ENCODE measurements around the gene SHC3. TPM values are rescaled to one million over a fixed set of nuclear protein-coding genes. Genes with fewer than 3 reads are reported as not detected.

Gene SHC3
- total and polyA plus RNA-seq, 2 donors (not counting 3 experiments of a cell fraction or from before 2014, with no cell fraction given), result 1.0 to 2.0 TPM

- CTCF ChIA-PET, result no interaction called here
- no TSS peak for BruUV-seq (replicated peaks)
- no peak for TF ChIP-seq MAX (IDR thresholded peaks at IDR 0.05; ENCODE audit: insufficient read depth, insufficient read length)
- no peak for TF ChIP-seq POLR2AphosphoS5 (IDR thresholded peaks at IDR 0.05; ENCODE audit: insufficient read depth, low read depth, low read length)
- no peak for TF ChIP-seq FOS (IDR thresholded peaks at IDR 0.05; ENCODE audit: borderline replicate concordance, insufficient read depth, low read length)
These were observed 34.8 kb upstream of the SHC3 start for GRCh38 chr9:89213396-89213880.

GRCh38 chr9:89212171-89212570 lies 33.6 kb upstream of the SHC3 start:
- TF ChIP-seq, protein P1, sequence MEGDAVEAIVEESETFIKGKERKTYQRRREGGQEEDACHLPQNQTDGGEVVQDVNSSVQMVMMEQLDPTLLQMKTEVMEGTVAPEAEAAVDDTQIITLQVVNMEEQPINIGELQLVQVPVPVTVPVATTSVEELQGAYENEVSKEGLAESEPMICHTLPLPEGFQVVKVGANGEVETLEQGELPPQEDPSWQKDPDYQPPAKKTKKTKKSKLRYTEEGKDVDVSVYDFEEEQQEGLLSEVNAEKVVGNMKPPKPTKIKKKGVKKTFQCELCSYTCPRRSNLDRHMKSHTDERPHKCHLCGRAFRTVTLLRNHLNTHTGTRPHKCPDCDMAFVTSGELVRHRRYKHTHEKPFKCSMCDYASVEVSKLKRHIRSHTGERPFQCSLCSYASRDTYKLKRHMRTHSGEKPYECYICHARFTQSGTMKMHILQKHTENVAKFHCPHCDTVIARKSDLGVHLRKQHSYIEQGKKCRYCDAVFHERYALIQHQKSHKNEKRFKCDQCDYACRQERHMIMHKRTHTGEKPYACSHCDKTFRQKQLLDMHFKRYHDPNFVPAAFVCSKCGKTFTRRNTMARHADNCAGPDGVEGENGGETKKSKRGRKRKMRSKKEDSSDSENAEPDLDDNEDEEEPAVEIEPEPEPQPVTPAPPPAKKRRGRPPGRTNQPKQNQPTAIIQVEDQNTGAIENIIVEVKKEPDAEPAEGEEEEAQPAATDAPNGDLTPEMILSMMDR (IDR thresholded peaks at IDR 0.05; ENCODE audit: extremely low read depth in 1 of 2, insufficient read depth in 1 of 2, low read depth in 1 of 2, low read length in 2 of 2), result no peak
- TF ChIP-seq FOS (IDR thresholded peaks at IDR 0.05; ENCODE audit: borderline replicate concordance, insufficient read depth, low read length) (no peak), MAX (IDR thresholded peaks at IDR 0.05; ENCODE audit: insufficient read depth, insufficient read length) (no peak), GATA2 (IDR thresholded peaks at IDR 0.05; ENCODE audit: insufficient read depth, insufficient read length, low read depth, low read length) (no peak), JUN (IDR thresholded peaks at IDR 0.05; ENCODE audit: borderline replicate concordance, insufficient read depth, insufficient read length, low read depth) (no peak), POLR2A (IDR thresholded peaks at IDR 0.05; ENCODE audit: low read depth, low read length) (no peak), EZH2 (IDR thresholded peaks at IDR 0.05; ENCODE audit: borderline replicate concordance, low read depth, low read length, severe bottlenecking) (no peak), MYC (IDR thresholded peaks at IDR 0.05; ENCODE audit: low read depth, low read length) (no peak), POLR2AphosphoS5 (IDR thresholded peaks at IDR 0.05; ENCODE audit: insufficient read depth, low read depth, low read length) (no peak)
- Histone ChIP-seq H3K4me2 (ENCODE audit: insufficient read depth, low read length) (no peak overlapping the region), H3K9ac (replicated peaks; ENCODE audit: extremely low read depth, insufficient read depth, low read length) (no peak overlapping the region), H3K36me3 (ENCODE audit: control insufficient read depth in 2 of 2, extremely low read depth in 1 of 2, insufficient read depth in 2 of 2, low read length in 2 of 2) (no peaks in the 10 kb centered on the region), H3K4me3 (replicated peaks in 1 of 3; ENCODE audit: insufficient read depth in 1 of 3, low read depth in 1 of 3, low read length in 3 of 3) (no peak overlapping the region), H3K9me1 (replicated peaks; ENCODE audit: control insufficient read depth, extremely low read depth, insufficient read depth, low read length) (no peaks in the 10 kb centered on the region), H3K9me3 (replicated peaks; ENCODE audit: control insufficient read depth, insufficient read depth, low read length) (no peaks in the 10 kb centered on the region), H4K20me1 (replicated peaks; ENCODE audit: control insufficient read depth, extremely low read depth, insufficient read depth, low read length) (no peaks in the 10 kb centered on the region), H3K79me2 (ENCODE audit: control insufficient read depth, insufficient read depth, low read length) (no peaks in the 10 kb centered on the region), H3K27ac (ENCODE audit: insufficient read depth, low read depth, low read length) (no peak overlapping the region), H3K4me1 (ENCODE audit: control insufficient read depth, extremely low read depth, insufficient read depth, low read length) (no peaks in the 10 kb centered on the region), H2AFZ (ENCODE audit: low read depth, low read length) (no peak overlapping the region), H3K27me3 (ENCODE audit: control insufficient read depth in 2 of 2, insufficient read depth in 2 of 2, low read length in 2 of 2) (no peaks in the 10 kb centered on the region)
- BruUV-seq (replicated peaks), result no TSS peak
- ChIA-PET POLR2A (interaction anchor here (0.7 kb wide), 1 partner anchor 9 kb away, joined by 4 read pairs; no protein-coding TSS in a partner anchor), CTCF (no interaction called here)
- dilution Hi-C loops (cut with MboI; ENCODE audit: extremely low pct_ligation_motif_present, low sequenced_read_pairs) (no loop called here), intact Hi-C loops (cut with micrococcal nuclease) (no loop called here)
- no peak for DNase-seq (ENCODE audit: low read depth, low spot score)
- FAIRE-seq, result no peak

More at GRCh38 chr9:89213396-89213880, 34.8 kb upstream of the SHC3 start:
- dilution Hi-C loops (cut with MboI; ENCODE audit: extremely low pct_ligation_motif_present, low sequenced_read_pairs) (no loop called here), intact Hi-C loops (cut with micrococcal nuclease) (no loop called here)
- H3K4me2 ChIP-seq (ENCODE audit: insufficient read depth, low read length), result no peak overlapping the region
- H3K4me1 ChIP-seq (ENCODE audit: control insufficient read depth, extremely low read depth, insufficient read depth, low read length), result no peaks in the 10 kb centered on the region
- H3K27ac ChIP-seq (ENCODE audit: insufficient read depth, low read depth, low read length), result no peak overlapping the region
- H3K79me2 ChIP-seq (ENCODE audit: control insufficient read depth, insufficient read depth, low read length), result no peaks in the 10 kb centered on the region
- no peaks in the 10 kb centered on the region for H3K27me3 ChIP-seq (ENCODE audit: control insufficient read depth in 2 of 2, insufficient read depth in 2 of 2, low read length in 2 of 2)
- FAIRE-seq (no peak), DNase-seq (ENCODE audit: low read depth, low spot score) (no peak)
- H3K36me3 ChIP-seq (ENCODE audit: control insufficient read depth in 2 of 2, extremely low read depth in 1 of 2, insufficient read depth in 2 of 2, low read length in 2 of 2), result no peaks in the 10 kb centered on the region
- no peaks in the 10 kb centered on the region for H4K20me1 ChIP-seq (replicated peaks; ENCODE audit: control insufficient read depth, extremely low read depth, insufficient read depth, low read length)
- H3K9me1 ChIP-seq (replicated peaks; ENCODE audit: control insufficient read depth, extremely low read depth, insufficient read depth, low read length), result no peaks in the 10 kb centered on the region
- POLR2A ChIA-PET, result no interaction called here
- H3K9ac ChIP-seq (replicated peaks; ENCODE audit: extremely low read depth, insufficient read depth, low read length), result no peak overlapping the region
- no peak overlapping the region for H2AFZ ChIP-seq (ENCODE audit: low read depth, low read length)
- H3K9me3 ChIP-seq (replicated peaks; ENCODE audit: control insufficient read depth, insufficient read depth, low read length), result no peaks in the 10 kb centered on the region
- no peak overlapping the region for H3K4me3 ChIP-seq (replicated peaks in 1 of 3; ENCODE audit: insufficient read depth in 1 of 3, low read depth in 1 of 3, low read length in 3 of 3)
